Keratinocyte (primary cell): Measurements from ENCODE around the gene HECTD1. TPM values are rescaled to one million over a fixed set of nuclear protein-coding genes. Genes with fewer than 3 reads are reported as not detected.
"Not testable (repeated sequence)": the region's sequence is repeated elsewhere in the genome, so short reads cannot be mapped to it uniquely, and the experiment has no call there.

Experiments
- DNase-seq: peaks from one replicate; pipeline ENCODE4 v3.0.0-alpha.2; 2011; ENCODE audit warnings: low read depth, missing footprints, low spot score
- FAIRE-seq: peaks from 2 replicates; lab custom pipeline; 2011; peaks lifted over from hg19 to GRCh38; lab: Jason Lieb, UNC
- H2AFZ ChIP-seq: 2 replicates; pipeline ENCODE4 v1.6.0; 2012; ENCODE audit warnings: low read length, control low read depth, inconsistent platforms; ENCODE audit not compliant: control insufficient read depth
- H3K27ac ChIP-seq: 2 replicates; pipeline ENCODE4 v1.5.1; 2011; ENCODE audit warnings: low read length; ENCODE audit not compliant: control insufficient read depth, insufficient read depth
- H3K27me3 ChIP-seq: 3 replicates; pipeline ENCODE4 v1.6.0; 2011; ENCODE audit warnings: low read length; ENCODE audit not compliant: control insufficient read depth, insufficient read depth; ENCODE audit errors: extremely low read depth
- H3K36me3 ChIP-seq, 2 experiments: 2 replicates in 1 of 2; 3 replicates in 1 of 2; pipeline ENCODE4 v1.5.1; 2011; ENCODE audit warnings: low read length in 2 of 2, mild to moderate bottlenecking in 1 of 2; ENCODE audit not compliant: control insufficient read depth in 2 of 2, insufficient read depth in 2 of 2; ENCODE audit errors: extremely low read depth in 1 of 2
- H3K4me1 ChIP-seq: 3 replicates; pipeline ENCODE4 v1.5.1; 2011; ENCODE audit warnings: low read length; ENCODE audit not compliant: control insufficient read depth, insufficient read depth; ENCODE audit errors: extremely low read depth
- H3K4me2 ChIP-seq: 3 replicates; pipeline ENCODE4 v1.6.0; 2011; ENCODE audit warnings: low read depth, low read length; ENCODE audit not compliant: control insufficient read depth, insufficient read depth; ENCODE audit errors: extremely low read depth
- H3K4me3 ChIP-seq, 3 experiments: fragments of 200-600 bp in 1 of 3; sonication (generic) in 1 of 3; 2 replicates in 2 of 3; 3 replicates in 1 of 3; pipeline ENCODE4 v1.5.1; 2011 to 2016; ENCODE audit warnings: low read length in 3 of 3, mild to moderate bottlenecking in 3 of 3, control low read depth in 2 of 3, inconsistent platforms in 1 of 3, low read depth in 1 of 3, mixed read lengths in 1 of 3, mixed run types in 1 of 3, moderate library complexity in 1 of 3; ENCODE audit not compliant: control insufficient read depth in 2 of 3, insufficient read depth in 2 of 3; ENCODE audit errors: extremely low read depth in 1 of 3
- H3K79me2 ChIP-seq: 2 replicates; pipeline ENCODE4 v1.6.0; 2012; ENCODE audit warnings: low read length; ENCODE audit not compliant: control insufficient read depth, insufficient read depth
- H3K9ac ChIP-seq: 3 replicates; pipeline ENCODE4 v1.6.0; 2011; ENCODE audit warnings: low read length; ENCODE audit not compliant: control insufficient read depth, insufficient read depth; ENCODE audit errors: extremely low read depth
- H3K9me1 ChIP-seq: 3 replicates; pipeline ENCODE4 v1.6.0; 2011; ENCODE audit warnings: low read length; ENCODE audit not compliant: control insufficient read depth, insufficient read depth; ENCODE audit errors: extremely low read depth
- H3K9me3 ChIP-seq: 2 replicates; pipeline ENCODE4 v1.5.1; 2012; ENCODE audit warnings: low read depth, low read length; ENCODE audit not compliant: control insufficient read depth
- H4K20me1 ChIP-seq: 3 replicates; pipeline ENCODE4 v1.6.0; 2011; ENCODE audit warnings: low read length; ENCODE audit not compliant: control insufficient read depth, insufficient read depth; ENCODE audit errors: extremely low read depth
- CTCF ChIP-seq, 3 experiments: IDR thresholded peaks in 1 of 3; conservative IDR thresholded peaks in 1 of 3; optimal IDR thresholded peaks in 1 of 3; 2 replicates in 2 of 3; 3 replicates in 1 of 3; pipeline versions ENCODE3 to v1.5.1; 2011; ENCODE audit warnings: low read length in 3 of 3, mild to moderate bottlenecking in 3 of 3, moderate library complexity in 2 of 3, control low read depth in 1 of 3, inconsistent platforms in 1 of 3; ENCODE audit not compliant: insufficient read depth in 2 of 3; ENCODE audit errors: extremely low read depth in 1 of 3
- EZH2 ChIP-seq: IDR thresholded peaks from one replicate; pipeline ENCODE4 v1.6.1; 2012; ENCODE audit warnings: inconsistent platforms, mild to moderate bottlenecking, low read length, moderate library complexity
- dilution Hi-C: fragments of 300-500 bp; cut with MboI; formaldehyde crosslinking; loops from one replicate; pipeline ENCODE4 v1.7.0; 2020; ENCODE audit warnings: low sequenced_read_pairs; ENCODE audit not compliant: extremely low pct_ligation_motif_present
- polyA plus RNA-seq, 5 experiments: library from polyadenylated mRNA; depleted of rRNA in 3 of 5; stranded (reverse) in 3 of 5; stranded (forward) in 1 of 5; unstranded in 1 of 5; fragments of >200 nt; gene quantifications; 1 replicate in 1 of 5; 2 replicates in 3 of 5; 3 replicates in 1 of 5; pipeline versions ENCODE4 v1.2.1 to v1.2.3, GENCODE V29; 2011 to 2012; ENCODE audit warnings: missing spikeins in 2 of 5, low read depth in 1 of 5, low replicate concordance in 1 of 5

Gene HECTD1
- polyA plus RNA-seq, 1 donor (not counting 4 experiments of a cell fraction or from before 2014, with no cell fraction given): 94.8 TPM

GRCh38 chr14:31068235-31068634, 139.4 kb downstream of the HECTD1 start:
- Histone ChIP-seq H3K27ac (no peak overlapping the region), H3K4me3 (no peak overlapping the region), H2AFZ (no peak overlapping the region), H3K79me2 (no peaks in the 10 kb centered on the region), H3K4me2 (no peak overlapping the region), H4K20me1 (no peaks in the 10 kb centered on the region), H3K27me3 (no peaks in the 10 kb centered on the region), H3K4me1 (peaks cover 13% of the 10 kb centered on the region), H3K9me3 (no peaks in the 10 kb centered on the region), H3K9me1 (no peaks in the 10 kb centered on the region), H3K9ac (no peak overlapping the region), H3K36me3 (no peaks in the 10 kb centered on the region)
- dilution Hi-C loops: no loop called here
- TF ChIP-seq EZH2 (no peak), CTCF (optimal IDR thresholded peaks at IDR 0.05 in 1 of 3, IDR thresholded peaks at IDR 0.05 in 1 of 3, conservative IDR thresholded peaks at IDR 0.05 in 1 of 3; ENCODE audit: extremely low read depth in 1 of 3, insufficient read depth in 2 of 3, low read length in 3 of 3) (no peak)
- DNase-seq (no peak), FAIRE-seq (no peak)

- H4K20me1 ChIP-seq, H2AFZ ChIP-seq, H3K4me3 ChIP-seq, H3K79me2 ChIP-seq, H3K9me3 ChIP-seq, H3K9me1 ChIP-seq, dilution Hi-C loops, FAIRE-seq, H3K4me2 ChIP-seq, H3K9ac ChIP-seq, H3K27ac ChIP-seq, DNase-seq, H3K27me3 ChIP-seq, H3K36me3 ChIP-seq: not testable (repeated sequence)
- H3K4me1 ChIP-seq: peaks cover 28% of the 10 kb centered on the region
These were observed 144.7 kb downstream of the HECTD1 start for GRCh38 chr14:31062908-31063307.

- no peak for TF ChIP-seq EZH2
- no peak for TF ChIP-seq CTCF (optimal IDR thresholded peaks at IDR 0.05 in 1 of 3, IDR thresholded peaks at IDR 0.05 in 1 of 3, conservative IDR thresholded peaks at IDR 0.05 in 1 of 3; ENCODE audit: extremely low read depth in 1 of 3, insufficient read depth in 2 of 3, low read length in 3 of 3)
- no peaks in the 10 kb centered on the region for H3K36me3 ChIP-seq
- FAIRE-seq: no peak
- DNase-seq: no peak
- H4K20me1 ChIP-seq: no peaks in the 10 kb centered on the region
- peak overlapping the region; percentile 55 for H3K27ac ChIP-seq
- H3K4me3 ChIP-seq: no peak overlapping the region
- H3K4me1 ChIP-seq: peaks cover 42% of the 10 kb centered on the region
- H3K9ac ChIP-seq: no peak overlapping the region
- H3K27me3 ChIP-seq: no peaks in the 10 kb centered on the region
- no peaks in the 10 kb centered on the region for H3K79me2 ChIP-seq
- H3K9me3 ChIP-seq: no peaks in the 10 kb centered on the region
- dilution Hi-C loops: no loop called here
- H2AFZ ChIP-seq: peak overlapping the region; percentile 26
- H3K4me2 ChIP-seq: peak overlapping the region; percentile 31
- H3K9me1 ChIP-seq: no peaks in the 10 kb centered on the region
These were observed 147.2 kb downstream of the HECTD1 start for GRCh38 chr14:31060253-31060875.
